ENCODE data around the gene ARHGEF38.
A peak's percentile ranks its signal among the peaks of the same experiment; 100 is the strongest.

Gene ARHGEF38

GRCh38 chr4:105541420-105541819, 11.0 kb upstream of the ARHGEF38 start:
- WGBS (ENCODE audit: insufficient coverage, insufficient read length): no CpG with 5 or more reads among the region's 4 CpGs
- H3K27me3 ChIP-seq (ENCODE audit: control insufficient read depth, insufficient read depth, low read length): peaks cover 2% of the 10 kb centered on the region; the same call in 1 of the 2 replicates
- H3K9me3 ChIP-seq (ENCODE audit: control insufficient read depth, insufficient read depth, low read length): no peaks in the 10 kb centered on the region

GRCh38 chr4:105542039-105542438, 10.4 kb upstream of the ARHGEF38 start:
- WGBS (ENCODE audit: insufficient coverage, insufficient read length): no CpG with 5 or more reads among the region's 3 CpGs
- Histone ChIP-seq H3K4me3 (ENCODE audit: low read length) (no peak overlapping the region), H3K27me3 (ENCODE audit: control insufficient read depth, insufficient read depth, low read length) (peaks cover 2% of the 10 kb centered on the region; the same call in 1 of the 2 replicates), H3K4me1 (ENCODE audit: control insufficient read depth, insufficient read depth, low read length) (no peaks in the 10 kb centered on the region), H3K36me3 (ENCODE audit: control insufficient read depth, insufficient read depth, low read length) (no peaks in the 10 kb centered on the region), H3K9me3 (ENCODE audit: control insufficient read depth, insufficient read depth, low read length) (no peaks in the 10 kb centered on the region), H3K27ac (ENCODE audit: low read length) (no peak overlapping the region)
- no peak for DNase-seq (ENCODE audit: low read depth, low spot score)

More at GRCh38 chr4:105541420-105541819, 11.0 kb upstream of the ARHGEF38 start:
- Histone ChIP-seq H3K27ac (ENCODE audit: low read length) (no peak overlapping the region), H3K36me3 (ENCODE audit: control insufficient read depth, insufficient read depth, low read length) (no peaks in the 10 kb centered on the region), H3K4me1 (ENCODE audit: control insufficient read depth, insufficient read depth, low read length) (no peaks in the 10 kb centered on the region), H3K4me3 (ENCODE audit: low read length) (no peak overlapping the region)
- no peak for DNase-seq (ENCODE audit: low read depth, low spot score)

DNA sequence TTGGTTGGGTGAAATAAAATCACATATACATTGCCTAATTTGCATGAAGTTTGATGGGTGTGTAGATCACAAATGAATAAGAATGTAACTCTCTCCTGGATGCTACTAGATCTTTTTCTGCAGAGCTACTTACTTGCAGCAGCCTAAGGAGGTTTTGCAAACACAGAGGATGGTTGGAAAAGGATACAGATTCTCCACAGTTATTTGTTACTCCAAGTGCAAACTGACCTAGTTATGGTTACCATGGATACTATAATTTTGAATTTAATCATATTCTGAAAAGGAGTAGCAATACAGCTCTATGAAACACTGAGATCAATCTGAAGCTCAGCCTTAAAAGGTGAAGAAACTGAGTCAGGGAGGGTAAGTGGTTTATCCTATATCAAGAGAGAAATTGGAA, 9.1 kb upstream of the ARHGEF38 start:
- Histone ChIP-seq H3K36me3 (ENCODE audit: control insufficient read depth, insufficient read depth, low read length) (no peaks in the 10 kb centered on the region), H3K27me3 (ENCODE audit: control insufficient read depth, insufficient read depth, low read length) (peaks cover 2% of the 10 kb centered on the region; the same call in 1 of the 2 replicates), H3K4me1 (ENCODE audit: control insufficient read depth, insufficient read depth, low read length) (no peaks in the 10 kb centered on the region), H3K27ac (ENCODE audit: low read length) (no peak overlapping the region), H3K9me3 (ENCODE audit: control insufficient read depth, insufficient read depth, low read length) (no peaks in the 10 kb centered on the region), H3K4me3 (ENCODE audit: low read length) (no peak overlapping the region)
- no peak for DNase-seq (ENCODE audit: low read depth, low spot score)

DNA sequence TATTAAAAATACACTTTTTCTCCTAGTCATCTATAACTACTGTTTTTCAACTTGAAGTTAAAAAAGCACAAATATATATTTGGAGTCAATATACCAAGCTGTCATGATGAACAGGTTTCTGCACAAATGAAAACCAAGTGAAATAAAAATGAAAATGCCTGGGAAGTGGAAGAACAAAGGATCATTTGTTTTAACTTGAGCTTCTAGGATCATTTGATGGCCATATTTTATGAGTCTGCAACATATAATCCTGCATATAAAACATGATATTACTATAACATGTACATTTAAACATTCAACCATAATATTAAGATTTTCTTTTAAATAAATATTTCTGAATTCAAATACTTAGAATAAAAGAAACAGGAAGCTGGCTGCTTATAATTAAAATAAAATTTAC, 8.5 kb upstream of the ARHGEF38 start:
- H3K9me3 ChIP-seq (ENCODE audit: control insufficient read depth, insufficient read depth, low read length): no peaks in the 10 kb centered on the region
- no peak overlapping the region for H3K27ac ChIP-seq (ENCODE audit: low read length)
- H3K4me3 ChIP-seq (ENCODE audit: low read length): no peak overlapping the region
- H3K27me3 ChIP-seq (ENCODE audit: control insufficient read depth, insufficient read depth, low read length): peaks cover 5% of the 10 kb centered on the region
- no peaks in the 10 kb centered on the region for H3K36me3 ChIP-seq (ENCODE audit: control insufficient read depth, insufficient read depth, low read length)
- no peaks in the 10 kb centered on the region for H3K4me1 ChIP-seq (ENCODE audit: control insufficient read depth, insufficient read depth, low read length)
- no peak for DNase-seq (ENCODE audit: low read depth, low spot score)

- Histone ChIP-seq H3K4me1 (ENCODE audit: control insufficient read depth, insufficient read depth, low read length) (no peaks in the 10 kb centered on the region), H3K4me3 (ENCODE audit: low read length) (no peak overlapping the region), H3K27me3 (ENCODE audit: control insufficient read depth, insufficient read depth, low read length) (peaks cover 3% of the 10 kb centered on the region; the same call in 1 of the 2 replicates), H3K9me3 (ENCODE audit: control insufficient read depth, insufficient read depth, low read length) (no peaks in the 10 kb centered on the region), H3K36me3 (ENCODE audit: control insufficient read depth, insufficient read depth, low read length) (no peaks in the 10 kb centered on the region), H3K27ac (ENCODE audit: low read length) (no peak overlapping the region)
- no peak for DNase-seq (ENCODE audit: low read depth, low spot score)
- WGBS (ENCODE audit: insufficient coverage, insufficient read length): no CpG with 5 or more reads among the region's 1 CpG
These were observed 7.7 kb upstream of the ARHGEF38 start for GRCh38 chr4:105544520-105545286.

DNA sequence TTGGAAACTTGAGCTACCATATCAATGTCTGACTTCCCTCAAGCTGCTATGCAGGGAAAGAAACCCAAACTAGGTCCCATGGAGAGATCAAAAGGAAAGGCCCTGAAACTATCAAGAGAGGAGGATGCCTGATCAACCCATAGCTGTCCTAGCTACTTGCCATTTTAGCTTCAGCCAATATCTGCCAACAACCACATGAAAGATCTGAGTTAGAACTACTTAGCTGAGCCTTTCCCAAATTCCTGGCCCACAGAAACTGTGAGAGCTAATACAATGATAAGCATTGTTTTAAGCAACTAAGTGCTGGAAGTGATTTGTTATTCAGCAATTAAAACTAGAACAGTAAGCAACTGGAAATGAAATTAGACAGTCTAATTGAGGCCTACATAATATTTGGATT, 6.3 kb upstream of the ARHGEF38 start:
- DNase-seq (ENCODE audit: low read depth, low spot score): no peak
- Histone ChIP-seq H3K4me3 (ENCODE audit: low read length) (no peak overlapping the region), H3K27ac (ENCODE audit: low read length) (no peak overlapping the region), H3K9me3 (ENCODE audit: control insufficient read depth, insufficient read depth, low read length) (no peaks in the 10 kb centered on the region), H3K27me3 (ENCODE audit: control insufficient read depth, insufficient read depth, low read length) (peaks cover 7% of the 10 kb centered on the region; the same call in 1 of the 2 replicates), H3K4me1 (ENCODE audit: control insufficient read depth, insufficient read depth, low read length) (no peaks in the 10 kb centered on the region), H3K36me3 (ENCODE audit: control insufficient read depth, insufficient read depth, low read length) (no peaks in the 10 kb centered on the region)

GRCh38 chr4:105547769-105548168, 4.7 kb upstream of the ARHGEF38 start:
- Histone ChIP-seq H3K27ac (ENCODE audit: low read length) (no peak overlapping the region), H3K4me1 (ENCODE audit: control insufficient read depth, insufficient read depth, low read length) (no peaks in the 10 kb centered on the region), H3K27me3 (ENCODE audit: control insufficient read depth, insufficient read depth, low read length) (peaks cover 22% of the 10 kb centered on the region), H3K36me3 (ENCODE audit: control insufficient read depth, insufficient read depth, low read length) (no peaks in the 10 kb centered on the region), H3K9me3 (ENCODE audit: control insufficient read depth, insufficient read depth, low read length) (no peaks in the 10 kb centered on the region), H3K4me3 (ENCODE audit: low read length) (no peak overlapping the region)
- DNase-seq (ENCODE audit: low read depth, low spot score): no peak

DNA sequence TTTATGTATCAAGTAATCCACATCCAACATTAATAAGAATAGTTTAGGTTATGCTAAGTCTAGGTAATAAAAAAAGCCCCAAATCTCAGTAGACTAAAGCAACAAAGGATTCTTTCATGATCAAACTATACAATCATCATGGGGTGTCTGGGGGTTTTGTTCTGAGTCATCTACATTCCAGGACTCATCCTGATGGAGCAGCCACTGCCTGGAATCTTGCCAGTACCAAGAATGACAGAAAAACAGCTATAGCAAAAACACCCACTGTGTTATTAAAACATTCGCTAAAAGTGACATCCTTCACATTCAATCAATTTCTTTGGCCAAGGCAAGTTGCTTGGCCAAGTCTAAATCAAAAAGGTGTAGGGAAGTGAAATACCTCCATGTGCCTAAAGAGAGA, 3.9 kb upstream of the ARHGEF38 start:
- WGBS (ENCODE audit: insufficient coverage, insufficient read length): no CpG with 5 or more reads among the region's 1 CpG
- H3K4me3 ChIP-seq (ENCODE audit: low read length): no peak overlapping the region
- DNase-seq (ENCODE audit: low read depth, low spot score): no peak
- no peak overlapping the region for H3K27ac ChIP-seq (ENCODE audit: low read length)
- H3K27me3 ChIP-seq (ENCODE audit: control insufficient read depth, insufficient read depth, low read length): peaks cover 24% of the 10 kb centered on the region
- no peaks in the 10 kb centered on the region for H3K9me3 ChIP-seq (ENCODE audit: control insufficient read depth, insufficient read depth, low read length)
- no peaks in the 10 kb centered on the region for H3K4me1 ChIP-seq (ENCODE audit: control insufficient read depth, insufficient read depth, low read length)
- H3K36me3 ChIP-seq (ENCODE audit: control insufficient read depth, insufficient read depth, low read length): no peaks in the 10 kb centered on the region

DNA sequence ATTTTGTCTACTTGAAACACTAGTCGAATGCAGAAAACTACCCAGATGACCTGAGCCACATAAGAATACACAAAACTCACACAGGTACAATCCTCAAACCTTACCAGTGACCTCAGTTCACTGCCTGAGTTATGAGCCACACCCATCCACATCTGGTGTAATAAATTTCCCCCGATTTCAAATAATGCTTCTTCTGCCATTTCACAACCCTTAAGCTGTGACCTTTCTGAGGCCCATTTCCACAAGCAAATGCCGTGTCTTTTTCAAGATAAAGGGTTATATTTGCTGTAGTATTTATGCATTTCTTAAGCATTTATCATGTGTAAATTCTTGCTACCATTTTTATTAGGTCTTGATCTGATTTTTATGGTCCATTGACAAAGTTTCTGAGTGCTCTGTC, 1.8 kb upstream of the ARHGEF38 start:
- Histone ChIP-seq H3K4me3 (ENCODE audit: low read length) (no peak overlapping the region), H3K27ac (ENCODE audit: low read length) (no peak overlapping the region), H3K27me3 (ENCODE audit: control insufficient read depth, insufficient read depth, low read length) (peaks cover 32% of the 10 kb centered on the region), H3K9me3 (ENCODE audit: control insufficient read depth, insufficient read depth, low read length) (no peaks in the 10 kb centered on the region), H3K36me3 (ENCODE audit: control insufficient read depth, insufficient read depth, low read length) (no peaks in the 10 kb centered on the region), H3K4me1 (ENCODE audit: control insufficient read depth, insufficient read depth, low read length) (no peaks in the 10 kb centered on the region)
- no peak for DNase-seq (ENCODE audit: low read depth, low spot score)
- no CpG with 5 or more reads among the region's 3 CpGs for WGBS (ENCODE audit: insufficient coverage, insufficient read length)

DNA sequence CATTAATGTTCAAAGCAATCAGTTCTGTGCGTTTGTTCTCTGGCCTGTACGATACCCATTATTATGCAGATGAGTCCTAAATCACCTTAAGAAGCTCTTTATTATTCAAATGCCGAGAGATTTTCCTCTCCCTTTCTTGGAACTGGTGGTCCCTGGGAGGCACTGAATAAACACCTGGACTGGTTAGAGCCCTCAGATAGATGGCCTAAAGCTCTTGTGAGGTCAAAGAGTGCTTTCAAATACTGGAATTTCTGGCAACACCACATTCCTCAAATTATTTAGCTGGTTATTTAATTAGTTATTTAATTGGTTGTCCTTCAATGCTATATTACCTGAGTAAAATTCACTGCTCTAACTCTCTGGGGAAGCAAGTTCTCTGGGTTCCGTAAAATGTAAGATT, 3.0 kb downstream of the ARHGEF38 start:
- peak; percentile 84 for DNase-seq (ENCODE audit: low read depth, low spot score)
- H3K27me3 ChIP-seq (ENCODE audit: control insufficient read depth, insufficient read depth, low read length): peaks cover 54% of the 10 kb centered on the region
- WGBS (ENCODE audit: insufficient coverage, insufficient read length): no CpG with 5 or more reads among the region's 4 CpGs
- no peaks in the 10 kb centered on the region for H3K36me3 ChIP-seq (ENCODE audit: control insufficient read depth, insufficient read depth, low read length)
- H3K27ac ChIP-seq (ENCODE audit: low read length): no peak overlapping the region
- H3K9me3 ChIP-seq (ENCODE audit: control insufficient read depth, insufficient read depth, low read length): no peaks in the 10 kb centered on the region
- no peaks in the 10 kb centered on the region for H3K4me1 ChIP-seq (ENCODE audit: control insufficient read depth, insufficient read depth, low read length)
- no peak overlapping the region for H3K4me3 ChIP-seq (ENCODE audit: low read length)

DNA sequence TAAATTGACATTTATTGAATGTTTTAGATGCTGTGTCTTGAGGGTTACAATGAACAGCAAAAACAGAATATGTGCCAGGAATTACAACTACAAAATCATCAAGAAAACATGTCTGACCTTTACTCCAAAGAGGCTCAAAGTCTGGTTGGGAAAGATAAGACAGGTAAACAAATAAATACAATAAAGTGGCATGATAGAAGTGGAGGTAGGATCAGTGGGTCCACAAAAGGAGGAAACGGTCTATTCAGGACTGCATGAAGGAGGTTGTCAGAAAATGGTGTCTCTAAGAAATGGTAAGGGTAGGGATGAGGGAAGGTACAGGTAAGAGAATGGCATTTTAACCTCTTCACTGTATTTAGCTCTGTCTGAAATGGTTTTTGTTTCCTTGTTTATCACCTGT, 3.8 kb downstream of the ARHGEF38 start:
- DNase-seq (ENCODE audit: low read depth, low spot score): no peak
- H3K4me1 ChIP-seq (ENCODE audit: control insufficient read depth, insufficient read depth, low read length): no peaks in the 10 kb centered on the region
- H3K36me3 ChIP-seq (ENCODE audit: control insufficient read depth, insufficient read depth, low read length): no peaks in the 10 kb centered on the region
- no peak overlapping the region for H3K27ac ChIP-seq (ENCODE audit: low read length)
- H3K4me3 ChIP-seq (ENCODE audit: low read length): no peak overlapping the region
- WGBS (ENCODE audit: insufficient coverage, insufficient read length): no CpG with 5 or more reads among the region's 1 CpG
- H3K27me3 ChIP-seq (ENCODE audit: control insufficient read depth, insufficient read depth, low read length): peaks cover 51% of the 10 kb centered on the region
- no peaks in the 10 kb centered on the region for H3K9me3 ChIP-seq (ENCODE audit: control insufficient read depth, insufficient read depth, low read length)

All from iPS DF 6.9 (cell line).